HepG2 (cell line): ENCODE measurements around the gene FAM156A. TPM values are rescaled to one million over a fixed set of nuclear protein-coding genes. Genes with fewer than 3 reads are reported as not detected.

Source experiments
- AGO1 ChIP-seq: fragments of 200-400 bp; formaldehyde crosslinking; IDR thresholded peaks from 2 replicates; pipeline ENCODE4 v1.6.1; 2017; ENCODE audit warnings: mild to moderate bottlenecking, low read depth, low read length, moderate library complexity; ENCODE audit not compliant: poor library complexity, severe bottlenecking
- CC2D1A ChIP-seq: sonication (generic); formaldehyde crosslinking; IDR thresholded peaks from 2 replicates; pipeline ENCODE4 v1.8.1; 2023; ENCODE audit warnings: mild to moderate bottlenecking, missing genetic modification reagents
- FOXP1 ChIP-seq, 2 experiments: fragments of 450-650 bp in 1 of 2; IDR thresholded peaks; 2 replicates each; pipeline ENCODE4 v1.6.1; 2017 to 2018; ENCODE audit warnings: antibody characterized with exemption in 1 of 2
- HNF4A ChIP-seq: sonication (generic); formaldehyde crosslinking; IDR thresholded peaks from 2 replicates; pipeline ENCODE4 v1.4.0; 2020; ENCODE audit warnings: missing genetic modification reagents
- HOXA7 ChIP-seq: sonication (generic); formaldehyde crosslinking; IDR thresholded peaks from 2 replicates; pipeline ENCODE4 v1.8.1; 2022; ENCODE audit warnings: mild to moderate bottlenecking, missing genetic modification reagents, moderate library complexity
- MXI1 ChIP-seq: IDR thresholded peaks from 3 replicates; pipeline ENCODE4 v1.6.1; 2012; ENCODE audit warnings: low read depth, low read length, inconsistent platforms, borderline replicate concordance
- NR2C2 ChIP-seq: sonication (generic); formaldehyde crosslinking; IDR thresholded peaks from 2 replicates; pipeline ENCODE4 v1.4.0; 2020; ENCODE audit warnings: missing genetic modification reagents, mild to moderate bottlenecking, moderate library complexity, borderline replicate concordance
- RXRB ChIP-seq: IDR thresholded peaks from 2 replicates; pipeline ENCODE4 v1.6.1; 2016; ENCODE audit warnings: borderline replicate concordance, missing genetic modification reagents, missing compliant biosample characterization
- SMC3 ChIP-seq: IDR thresholded peaks from 2 replicates; pipeline ENCODE4 v1.6.1; 2011; ENCODE audit warnings: low read length, improper control_type of control experiment
- ZBTB10 ChIP-seq: sonication (generic); formaldehyde crosslinking; IDR thresholded peaks from 2 replicates; pipeline ENCODE4 v1.4.0; 2020; ENCODE audit warnings: missing genetic modification reagents, borderline replicate concordance
- ZC3H4 ChIP-seq: sonication (generic); formaldehyde crosslinking; IDR thresholded peaks from 2 replicates; pipeline ENCODE4 v1.4.0; 2020; ENCODE audit warnings: missing genetic modification reagents, borderline replicate concordance
- ZNF101 ChIP-seq: sonication (generic); formaldehyde crosslinking; IDR thresholded peaks from 2 replicates; pipeline ENCODE4 v1.4.0; 2020; ENCODE audit warnings: mild to moderate bottlenecking, low read depth, missing genetic modification reagents, borderline replicate concordance
- ZNF136 ChIP-seq: sonication (generic); formaldehyde crosslinking; IDR thresholded peaks from 2 replicates; pipeline ENCODE4 v1.8.1; 2022; ENCODE audit warnings: low read depth, mild to moderate bottlenecking, moderate library complexity, missing genetic modification reagents
- ZNF577 ChIP-seq: sonication (generic); formaldehyde crosslinking; IDR thresholded peaks from 2 replicates; pipeline ENCODE4 v1.4.0; 2020; ENCODE audit warnings: mild to moderate bottlenecking, low read depth, missing genetic modification reagents, borderline replicate concordance
- ZNF709 ChIP-seq: sonication (generic); formaldehyde crosslinking; IDR thresholded peaks from 2 replicates; pipeline ENCODE4 v1.5.0; 2020; ENCODE audit warnings: mild to moderate bottlenecking, missing genetic modification reagents
- ZNF83 ChIP-seq: sonication (generic); formaldehyde crosslinking; IDR thresholded peaks from 2 replicates; pipeline ENCODE4 v1.4.0; 2020; ENCODE audit warnings: missing genetic modification reagents, mild to moderate bottlenecking, borderline replicate concordance
- ZSCAN9 ChIP-seq: IDR thresholded peaks from 2 replicates; pipeline ENCODE4 v1.6.1; 2016; ENCODE audit warnings: borderline replicate concordance
- polyA plus RNA-seq, 8 experiments: library from polyadenylated mRNA; depleted of rRNA in 3 of 8; stranded (reverse) in 7 of 8; unstranded in 1 of 8; fragments of >200 nt; fragmentation: Illumina TruSeq in 4 of 8; extraction: Trizol in 4 of 8; gene quantifications; 2 replicates each; pipeline versions ENCODE4 v1.2.1 to v1.2.3, GENCODE V29; 2011 to 2016; ENCODE audit warnings: low read depth in 4 of 8, missing spikeins in 1 of 8, mixed read lengths in 1 of 8; ENCODE audit not compliant: insufficient read depth in 1 of 8
- total RNA-seq, 5 experiments: library from RNA; depleted of rRNA; stranded (reverse); fragments of >200 nt; fragmentation: Illumina TruSeq; extraction: Trizol; gene quantifications; 2 replicates each; pipeline ENCODE4 v1.2.3, GENCODE V29; 2016; ENCODE audit warnings: low read depth in 1 of 5
- TF ChIP-seq, protein P1 (sequence below): sonication (generic); IDR thresholded peaks from 2 replicates; pipeline ENCODE4 v1.6.1; 2016; ENCODE audit warnings: low read depth, borderline replicate concordance
- TF ChIP-seq, protein P2 (sequence below): sonication (generic); formaldehyde crosslinking; IDR thresholded peaks from 2 replicates; pipeline ENCODE4 v1.9.0; 2021; ENCODE audit warnings: missing genetic modification reagents, borderline replicate concordance

FAM156A gene
- total and polyA plus RNA-seq, 2 of the 13 experiments (the other 11 are each of a cell fraction or from before 2014, with no cell fraction given), result 15.4 to 53.8 TPM

- TF ChIP-seq ZSCAN9 (CRISPR knock-in tag) (no peak), ZNF136 (no peak), ZNF83 (no peak), ZC3H4 (CRISPR knock-in tag) (no peak), HNF4A (CRISPR knock-in tag) (no peak), RXRB (CRISPR knock-in tag) (peak; percentile 38; the same call in 1 of the 2 replicates), FOXP1 (IDR thresholded peaks at IDR 0.05) (no peak), FOXP1 (CRISPR knock-in tag; IDR thresholded peaks at IDR 0.05) (no peak), AGO1 (peak; percentile 34), NR2C2 (peak; percentile 57; the same call in 1 of the 2 replicates), ZNF101 (CRISPR knock-in tag) (no peak), ZBTB10 (CRISPR knock-in tag) (no peak), CC2D1A (CRISPR knock-in tag) (no peak), ZNF709 (CRISPR knock-in tag) (no peak), MXI1 (peak; percentile 24; the same call in 1 of the 3 replicates), HOXA7 (CRISPR knock-in tag) (no peak), SMC3 (peak; percentile 24; the same call in 1 of the 2 replicates), ZNF577 (no peak)
- TF ChIP-seq, protein P1, sequence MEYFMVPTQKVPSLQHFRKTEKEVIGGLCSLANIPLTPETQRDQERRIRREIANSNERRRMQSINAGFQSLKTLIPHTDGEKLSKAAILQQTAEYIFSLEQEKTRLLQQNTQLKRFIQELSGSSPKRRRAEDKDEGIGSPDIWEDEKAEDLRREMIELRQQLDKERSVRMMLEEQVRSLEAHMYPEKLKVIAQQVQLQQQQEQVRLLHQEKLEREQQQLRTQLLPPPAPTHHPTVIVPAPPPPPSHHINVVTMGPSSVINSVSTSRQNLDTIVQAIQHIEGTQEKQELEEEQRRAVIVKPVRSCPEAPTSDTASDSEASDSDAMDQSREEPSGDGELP, result peak; percentile 26; the same call in 1 of the 2 replicates
- TF ChIP-seq, protein P2, sequence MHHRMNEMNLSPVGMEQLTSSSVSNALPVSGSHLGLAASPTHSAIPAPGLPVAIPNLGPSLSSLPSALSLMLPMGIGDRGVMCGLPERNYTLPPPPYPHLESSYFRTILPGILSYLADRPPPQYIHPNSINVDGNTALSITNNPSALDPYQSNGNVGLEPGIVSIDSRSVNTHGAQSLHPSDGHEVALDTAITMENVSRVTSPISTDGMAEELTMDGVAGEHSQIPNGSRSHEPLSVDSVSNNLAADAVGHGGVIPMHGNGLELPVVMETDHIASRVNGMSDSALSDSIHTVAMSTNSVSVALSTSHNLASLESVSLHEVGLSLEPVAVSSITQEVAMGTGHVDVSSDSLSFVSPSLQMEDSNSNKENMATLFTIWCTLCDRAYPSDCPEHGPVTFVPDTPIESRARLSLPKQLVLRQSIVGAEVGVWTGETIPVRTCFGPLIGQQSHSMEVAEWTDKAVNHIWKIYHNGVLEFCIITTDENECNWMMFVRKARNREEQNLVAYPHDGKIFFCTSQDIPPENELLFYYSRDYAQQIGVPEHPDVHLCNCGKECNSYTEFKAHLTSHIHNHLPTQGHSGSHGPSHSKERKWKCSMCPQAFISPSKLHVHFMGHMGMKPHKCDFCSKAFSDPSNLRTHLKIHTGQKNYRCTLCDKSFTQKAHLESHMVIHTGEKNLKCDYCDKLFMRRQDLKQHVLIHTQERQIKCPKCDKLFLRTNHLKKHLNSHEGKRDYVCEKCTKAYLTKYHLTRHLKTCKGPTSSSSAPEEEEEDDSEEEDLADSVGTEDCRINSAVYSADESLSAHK, result no peak
These were observed 23.4 kb downstream of the FAM156A start (continued) for GRCh38 chrX:52934704-52935469.
